ENCODE data around the gene MTAP. TPM values are rescaled to one million over a fixed set of nuclear protein-coding genes. Genes with fewer than 3 reads are reported as not detected.

The MTAP gene
- total RNA-seq, 1 experiment from 2014 or later = 34.7 TPM

- no TSS peak for BruUV-seq (replicated peaks)
Measured at GRCh38 chr9:21933865-21934264, 131.4 kb downstream of the MTAP start.

GRCh38 chr9:21935631-21936030, 133.2 kb downstream of the MTAP start:
- H2AFZ ChIP-seq (ENCODE audit: low read length) = no peak overlapping the region
- DNase-seq = no peak
- H3K4me2 ChIP-seq (ENCODE audit: low read length) = no peak overlapping the region
- intact Hi-C loops (cut with micrococcal nuclease) = no loop called here
- no peaks in the 10 kb centered on the region for H3K9me2 ChIP-seq (replicated peaks; ENCODE audit: low read length)
- no peaks in the 10 kb centered on the region for H3K27me3 ChIP-seq (ENCODE audit: low read length)
- H3K4me3 ChIP-seq (ENCODE audit: low read length) = no peak overlapping the region
- no peaks in the 10 kb centered on the region for H3K79me2 ChIP-seq (ENCODE audit: low read length)
- no peaks in the 10 kb centered on the region for H3K4me1 ChIP-seq (ENCODE audit: insufficient read depth, low read length)
- ChIA-PET CTCF (no interaction called here), POLR2A (ENCODE audit: unreplicated experiment) (no interaction called here)
- H3F3A ChIP-seq (ENCODE audit: low read length, unreplicated experiment) = no peaks in the 10 kb centered on the region
- no peak for ATAC-seq
- no peak for TF ChIP-seq CTCF (conservative IDR thresholded peaks at IDR 0.05; ENCODE audit: low read depth, low read length)
- no peak for TF ChIP-seq EZH2 (IDR thresholded peaks at IDR 0.05; ENCODE audit: low read length, unreplicated experiment)
- TF ChIP-seq EZH2phosphoT487 (IDR thresholded peaks at IDR 0.05; ENCODE audit: borderline replicate concordance, low read length) = no peak
- H3K36me3 ChIP-seq (ENCODE audit: low read depth, low read length) = no peaks in the 10 kb centered on the region
- BruUV-seq (replicated peaks) = no TSS peak
- no peaks in the 10 kb centered on the region for H3K9me3 ChIP-seq (ENCODE audit: low read length)
- H3K9ac ChIP-seq (ENCODE audit: low read length) = no peak overlapping the region
- no peaks in the 10 kb centered on the region for H4K20me1 ChIP-seq (ENCODE audit: low read length)
- no peak overlapping the region for H3K27ac ChIP-seq (ENCODE audit: low read length)

More at GRCh38 chr9:21933865-21934264, 131.4 kb downstream of the MTAP start:
- ChIA-PET CTCF (no interaction called here), POLR2A (ENCODE audit: unreplicated experiment) (no interaction called here)
- peak; percentile 34 for DNase-seq
- Histone ChIP-seq H3K27me3 (ENCODE audit: low read length) (no peaks in the 10 kb centered on the region), H3K27ac (ENCODE audit: low read length) (no peak overlapping the region), H3K4me3 (ENCODE audit: low read length) (no peak overlapping the region), H3K36me3 (ENCODE audit: low read depth, low read length) (no peaks in the 10 kb centered on the region), H3K4me1 (ENCODE audit: insufficient read depth, low read length) (no peaks in the 10 kb centered on the region), H3K9ac (ENCODE audit: low read length) (no peak overlapping the region), H3F3A (ENCODE audit: low read length, unreplicated experiment) (no peaks in the 10 kb centered on the region), H2AFZ (ENCODE audit: low read length) (no peak overlapping the region), H3K9me3 (ENCODE audit: low read length) (no peaks in the 10 kb centered on the region), H4K20me1 (ENCODE audit: low read length) (no peaks in the 10 kb centered on the region), H3K9me2 (replicated peaks; ENCODE audit: low read length) (no peaks in the 10 kb centered on the region), H3K4me2 (ENCODE audit: low read length) (no peak overlapping the region), H3K79me2 (ENCODE audit: low read length) (no peaks in the 10 kb centered on the region)
- intact Hi-C loops (cut with micrococcal nuclease) = no loop called here
- no peak for TF ChIP-seq EZH2 (IDR thresholded peaks at IDR 0.05; ENCODE audit: low read length, unreplicated experiment)
- TF ChIP-seq CTCF (conservative IDR thresholded peaks at IDR 0.05; ENCODE audit: low read depth, low read length) = no peak
- TF ChIP-seq EZH2phosphoT487 (IDR thresholded peaks at IDR 0.05; ENCODE audit: borderline replicate concordance, low read length) = no peak
- ATAC-seq = peak; percentile 65

- no peaks in the 10 kb centered on the region for H3K9me3 ChIP-seq (ENCODE audit: low read length)
- TF ChIP-seq EZH2 (IDR thresholded peaks at IDR 0.05; ENCODE audit: low read length, unreplicated experiment) = no peak
- no peak for TF ChIP-seq EZH2phosphoT487 (IDR thresholded peaks at IDR 0.05; ENCODE audit: borderline replicate concordance, low read length)
- TF ChIP-seq CTCF (conservative IDR thresholded peaks at IDR 0.05; ENCODE audit: low read depth, low read length) = no peak
- no peaks in the 10 kb centered on the region for H3K9me2 ChIP-seq (replicated peaks; ENCODE audit: low read length)
- no peak overlapping the region for H2AFZ ChIP-seq (ENCODE audit: low read length)
- H3K27ac ChIP-seq (ENCODE audit: low read length) = no peak overlapping the region
- H3K79me2 ChIP-seq (ENCODE audit: low read length) = no peaks in the 10 kb centered on the region
- POLR2A ChIA-PET (ENCODE audit: unreplicated experiment) = no interaction called here
- DNase-seq = no peak
- CTCF ChIA-PET = no interaction called here
- no TSS peak for BruUV-seq (replicated peaks)
- no peak overlapping the region for H3K4me2 ChIP-seq (ENCODE audit: low read length)
- H4K20me1 ChIP-seq (ENCODE audit: low read length) = no peaks in the 10 kb centered on the region
- H3K9ac ChIP-seq (ENCODE audit: low read length) = no peak overlapping the region
- no peak overlapping the region for H3K4me3 ChIP-seq (ENCODE audit: low read length)
- intact Hi-C loops (cut with micrococcal nuclease) = no loop called here
- H3F3A ChIP-seq (ENCODE audit: low read length, unreplicated experiment) = no peaks in the 10 kb centered on the region
- no peaks in the 10 kb centered on the region for H3K36me3 ChIP-seq (ENCODE audit: low read depth, low read length)
- H3K4me1 ChIP-seq (ENCODE audit: insufficient read depth, low read length) = no peaks in the 10 kb centered on the region
- ATAC-seq = no peak
- H3K27me3 ChIP-seq (ENCODE audit: low read length) = no peaks in the 10 kb centered on the region
Measured at GRCh38 chr9:21936161-21936560, 133.7 kb downstream of the MTAP start.

Data from PC-3 (cell line).